ENCODE data around the gene NEDD4.
A peak's percentile ranks its signal among the peaks of the same experiment; 100 is the strongest.

- peak in 2 of 3 experiments; percentile 27 to 71 for TF ChIP-seq CTCF (IDR thresholded peaks at IDR 0.05)
- no peak for TF ChIP-seq POLR2A (IDR thresholded peaks at IDR 0.05)
Observed at GRCh38 chr15:55789066-55789660, 204.2 kb downstream of the NEDD4 start.

All from testis (tissue), 2 donors.